ENCODE measurements around the gene UFM1.

UFM1 gene

GRCh38 chr13:38405216-38405615, 55.6 kb downstream of the UFM1 start:
- H4K20me1 ChIP-seq (ENCODE audit: insufficient read depth, low read length), result no peaks in the 10 kb centered on the region
- no peaks in the 10 kb centered on the region for H3K4me1 ChIP-seq (ENCODE audit: low read length)
- H3K27ac ChIP-seq (ENCODE audit: low read length), result no peak overlapping the region
- H3K4me2 ChIP-seq (ENCODE audit: low read depth, low read length), result no peak overlapping the region
- H3K36me3 ChIP-seq (replicated peaks; ENCODE audit: insufficient read depth, low read length), result no peaks in the 10 kb centered on the region
- H3K9me3 ChIP-seq (replicated peaks; ENCODE audit: insufficient read depth, low read length), result no peaks in the 10 kb centered on the region
- H3K4me3 ChIP-seq (ENCODE audit: low read length), result no peak overlapping the region
- H3K27me3 ChIP-seq (replicated peaks; ENCODE audit: insufficient read depth, low read length), result no peaks in the 10 kb centered on the region
- no peak overlapping the region for H2AFZ ChIP-seq (ENCODE audit: low read length)
- DNase-seq, result no peak
- no peaks in the 10 kb centered on the region for H3K79me2 ChIP-seq (ENCODE audit: low read length)
- no peaks in the 10 kb centered on the region for H3K9me2 ChIP-seq (replicated peaks; ENCODE audit: insufficient read depth, low read length)
- no peaks in the 10 kb centered on the region for H3F3A ChIP-seq (ENCODE audit: insufficient read depth, low read length)
- H3K9ac ChIP-seq (ENCODE audit: low read length), result no peak overlapping the region
- no peak for TF ChIP-seq EZH2phosphoT487 (IDR thresholded peaks at IDR 0.05; ENCODE audit: low read length)
- TF ChIP-seq EZH2 (optimal IDR thresholded peaks at IDR 0.05; ENCODE audit: low read depth, low read length), result no peak
- TF ChIP-seq, protein P1, sequence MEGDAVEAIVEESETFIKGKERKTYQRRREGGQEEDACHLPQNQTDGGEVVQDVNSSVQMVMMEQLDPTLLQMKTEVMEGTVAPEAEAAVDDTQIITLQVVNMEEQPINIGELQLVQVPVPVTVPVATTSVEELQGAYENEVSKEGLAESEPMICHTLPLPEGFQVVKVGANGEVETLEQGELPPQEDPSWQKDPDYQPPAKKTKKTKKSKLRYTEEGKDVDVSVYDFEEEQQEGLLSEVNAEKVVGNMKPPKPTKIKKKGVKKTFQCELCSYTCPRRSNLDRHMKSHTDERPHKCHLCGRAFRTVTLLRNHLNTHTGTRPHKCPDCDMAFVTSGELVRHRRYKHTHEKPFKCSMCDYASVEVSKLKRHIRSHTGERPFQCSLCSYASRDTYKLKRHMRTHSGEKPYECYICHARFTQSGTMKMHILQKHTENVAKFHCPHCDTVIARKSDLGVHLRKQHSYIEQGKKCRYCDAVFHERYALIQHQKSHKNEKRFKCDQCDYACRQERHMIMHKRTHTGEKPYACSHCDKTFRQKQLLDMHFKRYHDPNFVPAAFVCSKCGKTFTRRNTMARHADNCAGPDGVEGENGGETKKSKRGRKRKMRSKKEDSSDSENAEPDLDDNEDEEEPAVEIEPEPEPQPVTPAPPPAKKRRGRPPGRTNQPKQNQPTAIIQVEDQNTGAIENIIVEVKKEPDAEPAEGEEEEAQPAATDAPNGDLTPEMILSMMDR (IDR thresholded peaks at IDR 0.05; ENCODE audit: low read length), result no peak

DNA sequence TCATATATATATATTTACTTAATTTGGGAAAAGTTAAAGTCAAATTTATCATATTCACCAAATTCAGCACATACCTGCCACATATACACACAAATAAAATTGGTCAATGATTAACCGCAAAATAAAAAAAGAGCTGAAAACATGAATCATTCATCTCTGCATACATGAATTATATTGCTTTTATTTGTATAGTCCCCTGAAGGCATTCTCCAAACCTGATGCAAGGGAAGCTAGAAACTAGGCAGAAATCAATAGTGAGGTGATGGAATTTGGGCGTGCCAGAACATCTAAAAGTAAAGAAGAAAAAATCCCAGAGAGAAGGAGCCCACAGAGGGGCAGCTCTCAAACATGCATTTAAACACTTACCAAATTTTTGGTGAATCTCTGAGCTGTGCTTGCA, 60.1 kb downstream of the UFM1 start:
- no peaks in the 10 kb centered on the region for H4K20me1 ChIP-seq (ENCODE audit: insufficient read depth, low read length)
- H3K4me3 ChIP-seq (ENCODE audit: low read length), result no peak overlapping the region
- H3K79me2 ChIP-seq (ENCODE audit: low read length), result no peaks in the 10 kb centered on the region
- no peak overlapping the region for H3K4me2 ChIP-seq (ENCODE audit: low read depth, low read length)
- no peaks in the 10 kb centered on the region for H3K4me1 ChIP-seq (ENCODE audit: low read length)
- H3K36me3 ChIP-seq (replicated peaks; ENCODE audit: insufficient read depth, low read length), result no peaks in the 10 kb centered on the region
- H3K27me3 ChIP-seq (replicated peaks; ENCODE audit: insufficient read depth, low read length), result no peaks in the 10 kb centered on the region
- no peaks in the 10 kb centered on the region for H3F3A ChIP-seq (ENCODE audit: insufficient read depth, low read length)
- no peak for DNase-seq
- no peak overlapping the region for H2AFZ ChIP-seq (ENCODE audit: low read length)
- TF ChIP-seq, protein P1 (IDR thresholded peaks at IDR 0.05; ENCODE audit: low read length), result no peak
- no peak for TF ChIP-seq EZH2 (optimal IDR thresholded peaks at IDR 0.05; ENCODE audit: low read depth, low read length)
- no peak for TF ChIP-seq EZH2phosphoT487 (IDR thresholded peaks at IDR 0.05; ENCODE audit: low read length)
- no peaks in the 10 kb centered on the region for H3K9me2 ChIP-seq (replicated peaks; ENCODE audit: insufficient read depth, low read length)
- H3K9me3 ChIP-seq (replicated peaks; ENCODE audit: insufficient read depth, low read length), result no peaks in the 10 kb centered on the region
- H3K27ac ChIP-seq (ENCODE audit: low read length), result no peak overlapping the region
- H3K9ac ChIP-seq (ENCODE audit: low read length), result no peak overlapping the region

DNA sequence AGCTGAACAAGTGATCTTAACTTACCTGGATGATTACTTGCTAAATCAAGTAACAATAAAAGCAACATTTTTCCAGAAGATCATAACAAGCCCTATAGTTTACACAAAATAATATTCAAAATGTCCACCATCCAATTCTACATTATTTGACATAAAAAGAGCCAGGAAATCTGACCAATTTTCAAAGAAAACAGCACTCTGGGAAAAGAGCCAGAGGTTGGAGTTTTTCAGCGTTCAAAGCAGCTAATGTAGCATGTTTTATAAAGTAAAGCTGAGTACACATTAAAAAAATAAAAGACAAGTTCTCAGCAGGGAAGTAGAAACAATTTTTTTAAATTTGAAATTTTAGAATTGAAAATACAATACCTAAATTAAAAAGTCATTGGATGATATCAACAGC, 62.6 kb downstream of the UFM1 start:
- Histone ChIP-seq H3K27ac (ENCODE audit: low read length) (no peak overlapping the region), H3K27me3 (replicated peaks; ENCODE audit: insufficient read depth, low read length) (no peaks in the 10 kb centered on the region), H3K9me2 (replicated peaks; ENCODE audit: insufficient read depth, low read length) (no peaks in the 10 kb centered on the region), H3K9me3 (replicated peaks; ENCODE audit: insufficient read depth, low read length) (no peaks in the 10 kb centered on the region), H3K4me2 (ENCODE audit: low read depth, low read length) (no peak overlapping the region), H3K79me2 (ENCODE audit: low read length) (no peaks in the 10 kb centered on the region), H3K4me1 (ENCODE audit: low read length) (0 out of 2 replicates have a peak, but pooled peaks cover 3% of the 10 kb centered on the region), H3F3A (ENCODE audit: insufficient read depth, low read length) (peaks cover 9% of the 10 kb centered on the region; the same call in 1 of the 2 replicates), H3K36me3 (replicated peaks; ENCODE audit: insufficient read depth, low read length) (no peaks in the 10 kb centered on the region), H3K9ac (ENCODE audit: low read length) (no peak overlapping the region), H2AFZ (ENCODE audit: low read length) (no peak overlapping the region), H4K20me1 (ENCODE audit: insufficient read depth, low read length) (no peaks in the 10 kb centered on the region), H3K4me3 (ENCODE audit: low read length) (no peak overlapping the region)
- TF ChIP-seq EZH2 (optimal IDR thresholded peaks at IDR 0.05; ENCODE audit: low read depth, low read length) (no peak), EZH2phosphoT487 (IDR thresholded peaks at IDR 0.05; ENCODE audit: low read length) (no peak)
- TF ChIP-seq, protein P1 (IDR thresholded peaks at IDR 0.05; ENCODE audit: low read length), result no peak
- DNase-seq, result no peak
